Hematopoietic multipotent progenitor cell treated with erythropoietin and hydrocortisone succinate and interleukin-3 and kit ligand, for 8 days (in vitro differentiated cells): ENCODE data around the gene MAP2K1.
"Not testable (repeated sequence)": the region's sequence is repeated elsewhere in the genome, so short reads cannot be mapped to it uniquely, and the experiment has no call there.

Experiments used
- DNase-seq: peaks from one replicate; pipeline ENCODE4 v3.0.0-alpha.2; 2015

Gene MAP2K1

GRCh38 chr15:66386204-66387123 is at the start of gene MAP2K1:
Gene MAP2K1 (plus strand): TSS chr15:66386912. CDS start chr15:66387348, 436 bp downstream.
- peak; percentile 97 for DNase-seq

GRCh38 chr15:66348530-66348929 is 38.2 kb upstream of the MAP2K1 start:
- not testable (repeated sequence) for DNase-seq

GRCh38 chr15:66356077-66356358 is 30.7 kb upstream of the MAP2K1 start:
- no peak for DNase-seq

- DNase-seq = peak; percentile 96
These were observed 30.1 kb upstream of the MAP2K1 start, which contains the start of gene TIPIN for GRCh38 chr15:66356359-66357236. Gene TIPIN (minus strand): TSS chr15:66356685. CDS start chr15:66352947, 3,738 bp downstream.

GRCh38 chr15:66359740-66360139 is 27.0 kb upstream of the MAP2K1 start:
- DNase-seq = no peak

GRCh38 chr15:66361745-66362460 is 24.8 kb upstream of the MAP2K1 start:
- not testable (repeated sequence) for DNase-seq

- DNase-seq = no peak
These were observed 23.9 kb upstream of the MAP2K1 start for GRCh38 chr15:66362776-66363175.

GRCh38 chr15:66364944-66365528 is 21.7 kb upstream of the MAP2K1 start:
- no peak for DNase-seq

GRCh38 chr15:66369773-66370651 is 16.7 kb upstream of the MAP2K1 start:
- DNase-seq = peak; percentile 9

- no peak for DNase-seq
These were observed 12.5 kb upstream of the MAP2K1 start for GRCh38 chr15:66374179-66374578.

- DNase-seq = no peak
These were observed 7.8 kb upstream of the MAP2K1 start for GRCh38 chr15:66378814-66379430.

- DNase-seq = not testable (repeated sequence)
These were observed 5.3 kb upstream of the MAP2K1 start for GRCh38 chr15:66381376-66381775.

- DNase-seq = peak; percentile 45
These were observed 691 bp downstream of the MAP2K1 start for GRCh38 chr15:66387163-66388042.

- no peak for DNase-seq
These were observed 1.3 kb downstream of the MAP2K1 start for GRCh38 chr15:66388043-66388363.

GRCh38 chr15:66388576-66388975 is 1.9 kb downstream of the MAP2K1 start:
- no peak for DNase-seq

GRCh38 chr15:66389098-66389858 is 2.6 kb downstream of the MAP2K1 start:
- no peak for DNase-seq

- DNase-seq = no peak
These were observed 3.2 kb downstream of the MAP2K1 start for GRCh38 chr15:66389859-66390381.

GRCh38 chr15:66390678-66391077 is 4.0 kb downstream of the MAP2K1 start:
- peak; percentile 46 for DNase-seq

- not testable (repeated sequence) for DNase-seq
These were observed 6.3 kb downstream of the MAP2K1 start for GRCh38 chr15:66393037-66393436.
